OCI-LY7 (cell line): ENCODE measurements around the gene TAF6L.

Source experiments
- EZH2phosphoT487 ChIP-seq: fragments of 200-600 bp; sonication (generic); IDR thresholded peaks from 2 replicates; pipeline ENCODE4 v1.6.1; 2018; ENCODE audit warnings: low read depth, borderline replicate concordance, mild to moderate bottlenecking, mixed run types, antibody characterized with exemption, low read length, moderate library complexity, mixed read lengths
- TF ChIP-seq, protein P1 (sequence below): fragments of 200-600 bp; sonication (generic); conservative IDR thresholded peaks from 2 replicates; pipeline ENCODE4 v1.5.1; 2014; ENCODE audit warnings: mild to moderate bottlenecking, antibody characterized with exemption, low read length, moderate library complexity, mixed read lengths

DNA sequence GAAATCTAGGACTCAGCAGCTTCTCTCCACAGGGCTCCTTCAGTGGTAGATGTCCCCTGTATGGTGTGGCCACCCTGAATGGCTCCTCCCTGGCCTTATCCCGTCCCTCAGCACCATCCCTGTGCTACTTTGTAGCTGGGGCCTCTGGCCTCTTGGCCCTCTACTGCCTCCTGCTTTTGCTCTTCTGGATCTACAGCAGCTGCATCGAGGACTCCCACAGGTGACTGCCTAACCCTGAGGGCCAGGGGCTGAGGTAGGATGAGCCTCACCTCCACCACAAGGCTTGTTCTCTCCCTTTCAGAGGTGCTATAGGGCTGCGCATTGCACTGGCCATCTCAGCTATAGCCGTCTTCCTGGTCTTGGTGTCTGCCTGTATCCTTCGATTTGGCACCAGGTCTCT, 17.8 kb downstream of the TAF6L start:
- TF ChIP-seq, protein P1, sequence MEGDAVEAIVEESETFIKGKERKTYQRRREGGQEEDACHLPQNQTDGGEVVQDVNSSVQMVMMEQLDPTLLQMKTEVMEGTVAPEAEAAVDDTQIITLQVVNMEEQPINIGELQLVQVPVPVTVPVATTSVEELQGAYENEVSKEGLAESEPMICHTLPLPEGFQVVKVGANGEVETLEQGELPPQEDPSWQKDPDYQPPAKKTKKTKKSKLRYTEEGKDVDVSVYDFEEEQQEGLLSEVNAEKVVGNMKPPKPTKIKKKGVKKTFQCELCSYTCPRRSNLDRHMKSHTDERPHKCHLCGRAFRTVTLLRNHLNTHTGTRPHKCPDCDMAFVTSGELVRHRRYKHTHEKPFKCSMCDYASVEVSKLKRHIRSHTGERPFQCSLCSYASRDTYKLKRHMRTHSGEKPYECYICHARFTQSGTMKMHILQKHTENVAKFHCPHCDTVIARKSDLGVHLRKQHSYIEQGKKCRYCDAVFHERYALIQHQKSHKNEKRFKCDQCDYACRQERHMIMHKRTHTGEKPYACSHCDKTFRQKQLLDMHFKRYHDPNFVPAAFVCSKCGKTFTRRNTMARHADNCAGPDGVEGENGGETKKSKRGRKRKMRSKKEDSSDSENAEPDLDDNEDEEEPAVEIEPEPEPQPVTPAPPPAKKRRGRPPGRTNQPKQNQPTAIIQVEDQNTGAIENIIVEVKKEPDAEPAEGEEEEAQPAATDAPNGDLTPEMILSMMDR: peak; percentile 25; the same call in 1 of the 2 replicates
- no peak for TF ChIP-seq EZH2phosphoT487
